Smooth muscle cell (in vitro differentiated cells): ENCODE measurements around the gene SRGAP3. TPM values are rescaled to one million over a fixed set of nuclear protein-coding genes. Genes with fewer than 3 reads are reported as not detected.
"Not testable (repeated sequence)": the region's sequence is repeated elsewhere in the genome, so short reads cannot be mapped to it uniquely, and the experiment has no call there.

Experiments used
- DNase-seq: peaks from one replicate; lab custom pipeline; 2025; ENCODE audit not compliant: unreplicated experiment; lab: John Stamatoyannopoulos, UW
- H2AFZ ChIP-seq: fragments of 200-600 bp; sonication (generic); 2 replicates; pipeline ENCODE4 v1.6.0; 2016; ENCODE audit warnings: antibody characterized with exemption, low read depth, mild to moderate bottlenecking
- H3F3A ChIP-seq: fragments of 200-600 bp; sonication (generic); 2 replicates; pipeline ENCODE4 v1.6.0; 2017; ENCODE audit warnings: antibody characterized with exemption, low read depth
- H3K27ac ChIP-seq: fragments of 200-600 bp; sonication (generic); 2 replicates; pipeline ENCODE4 v1.5.1; 2016; ENCODE audit warnings: low read depth, mild to moderate bottlenecking
- H3K27me3 ChIP-seq: fragments of 200-600 bp; sonication (generic); 2 replicates; pipeline ENCODE4 v1.6.1; 2016; ENCODE audit warnings: low read depth, mild to moderate bottlenecking
- H3K36me3 ChIP-seq: fragments of 200-600 bp; sonication (generic); 2 replicates; pipeline ENCODE4 v1.5.1; 2016; ENCODE audit warnings: low read depth
- H3K4me1 ChIP-seq: fragments of 200-600 bp; sonication (generic); 2 replicates; pipeline ENCODE4 v1.5.1; 2016; ENCODE audit warnings: low read depth
- H3K4me2 ChIP-seq: fragments of 200-600 bp; sonication (generic); 2 replicates; pipeline ENCODE4 v1.6.0; 2016; ENCODE audit warnings: mild to moderate bottlenecking
- H3K4me3 ChIP-seq: fragments of 200-600 bp; sonication (generic); 2 replicates; pipeline ENCODE4 v1.5.1; 2016; ENCODE audit warnings: mild to moderate bottlenecking
- H3K79me2 ChIP-seq: fragments of 200-600 bp; sonication (generic); 2 replicates; pipeline ENCODE4 v1.6.0; 2016; ENCODE audit warnings: low read depth, mild to moderate bottlenecking
- H3K9ac ChIP-seq: fragments of 200-600 bp; sonication (generic); 2 replicates; pipeline ENCODE4 v1.6.0; 2016; ENCODE audit warnings: low read depth
- H3K9me3 ChIP-seq: fragments of 200-600 bp; sonication (generic); replicated peaks from 2 replicates; pipeline ENCODE4 v1.5.1; 2016; ENCODE audit warnings: low read depth
- H4K20me1 ChIP-seq: fragments of 200-600 bp; sonication (generic); 2 replicates; pipeline ENCODE4 v1.6.0; 2016; ENCODE audit warnings: low read depth
- WGBS: methylation state at CpG from one replicate; pipeline ENCODE4 v1.1.7; 2016; ENCODE audit warnings: low lambda C conversion rate; 5-methylcytosine and 5-hydroxymethylcytosine counted together
- polyA plus RNA-seq: library from polyadenylated mRNA; unstranded; fragments of >200 nt; fragmentation: Nextera tagmentation; extraction: Ambion mirVana; gene quantifications from 2 replicates; pipeline ENCODE4 v1.2.1, GENCODE V29; 2016
- total RNA-seq: library from RNA; depleted of rRNA; stranded (reverse); fragments of >200 nt; gene quantifications from 2 replicates; pipeline ENCODE4 v1.2.3, GENCODE V29; 2014
- TF ChIP-seq, protein P1 (sequence below): fragments of 200-600 bp; sonication (generic); IDR thresholded peaks from 2 replicates; pipeline ENCODE4 v1.5.1; 2017; ENCODE audit warnings: borderline replicate concordance, mild to moderate bottlenecking, antibody characterized with exemption; ENCODE audit not compliant: insufficient read depth, poor library complexity, severe bottlenecking

SRGAP3 gene
- total and polyA plus RNA-seq, 2 experiments from 2014 or later, result 1.5 to 3.1 TPM

- Histone ChIP-seq H3K36me3 (no peaks in the 10 kb centered on the region), H3K27ac (no peak overlapping the region), H3F3A (no peaks in the 10 kb centered on the region), H3K27me3 (no peaks in the 10 kb centered on the region), H3K9me3 (no peaks in the 10 kb centered on the region), H3K79me2 (no peaks in the 10 kb centered on the region), H3K4me1 (no peaks in the 10 kb centered on the region), H3K4me3 (no peak overlapping the region), H3K9ac (no peak overlapping the region), H3K4me2 (no peak overlapping the region), H2AFZ (no peak overlapping the region), H4K20me1 (no peaks in the 10 kb centered on the region)
- no peak for DNase-seq
- WGBS, result 76% methylated on average over 15 of the region's 15 CpGs
- TF ChIP-seq, protein P1, sequence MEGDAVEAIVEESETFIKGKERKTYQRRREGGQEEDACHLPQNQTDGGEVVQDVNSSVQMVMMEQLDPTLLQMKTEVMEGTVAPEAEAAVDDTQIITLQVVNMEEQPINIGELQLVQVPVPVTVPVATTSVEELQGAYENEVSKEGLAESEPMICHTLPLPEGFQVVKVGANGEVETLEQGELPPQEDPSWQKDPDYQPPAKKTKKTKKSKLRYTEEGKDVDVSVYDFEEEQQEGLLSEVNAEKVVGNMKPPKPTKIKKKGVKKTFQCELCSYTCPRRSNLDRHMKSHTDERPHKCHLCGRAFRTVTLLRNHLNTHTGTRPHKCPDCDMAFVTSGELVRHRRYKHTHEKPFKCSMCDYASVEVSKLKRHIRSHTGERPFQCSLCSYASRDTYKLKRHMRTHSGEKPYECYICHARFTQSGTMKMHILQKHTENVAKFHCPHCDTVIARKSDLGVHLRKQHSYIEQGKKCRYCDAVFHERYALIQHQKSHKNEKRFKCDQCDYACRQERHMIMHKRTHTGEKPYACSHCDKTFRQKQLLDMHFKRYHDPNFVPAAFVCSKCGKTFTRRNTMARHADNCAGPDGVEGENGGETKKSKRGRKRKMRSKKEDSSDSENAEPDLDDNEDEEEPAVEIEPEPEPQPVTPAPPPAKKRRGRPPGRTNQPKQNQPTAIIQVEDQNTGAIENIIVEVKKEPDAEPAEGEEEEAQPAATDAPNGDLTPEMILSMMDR, result no peak
These were observed 157.8 kb downstream of the SRGAP3 start for GRCh38 chr3:9091486-9092235.

DNA sequence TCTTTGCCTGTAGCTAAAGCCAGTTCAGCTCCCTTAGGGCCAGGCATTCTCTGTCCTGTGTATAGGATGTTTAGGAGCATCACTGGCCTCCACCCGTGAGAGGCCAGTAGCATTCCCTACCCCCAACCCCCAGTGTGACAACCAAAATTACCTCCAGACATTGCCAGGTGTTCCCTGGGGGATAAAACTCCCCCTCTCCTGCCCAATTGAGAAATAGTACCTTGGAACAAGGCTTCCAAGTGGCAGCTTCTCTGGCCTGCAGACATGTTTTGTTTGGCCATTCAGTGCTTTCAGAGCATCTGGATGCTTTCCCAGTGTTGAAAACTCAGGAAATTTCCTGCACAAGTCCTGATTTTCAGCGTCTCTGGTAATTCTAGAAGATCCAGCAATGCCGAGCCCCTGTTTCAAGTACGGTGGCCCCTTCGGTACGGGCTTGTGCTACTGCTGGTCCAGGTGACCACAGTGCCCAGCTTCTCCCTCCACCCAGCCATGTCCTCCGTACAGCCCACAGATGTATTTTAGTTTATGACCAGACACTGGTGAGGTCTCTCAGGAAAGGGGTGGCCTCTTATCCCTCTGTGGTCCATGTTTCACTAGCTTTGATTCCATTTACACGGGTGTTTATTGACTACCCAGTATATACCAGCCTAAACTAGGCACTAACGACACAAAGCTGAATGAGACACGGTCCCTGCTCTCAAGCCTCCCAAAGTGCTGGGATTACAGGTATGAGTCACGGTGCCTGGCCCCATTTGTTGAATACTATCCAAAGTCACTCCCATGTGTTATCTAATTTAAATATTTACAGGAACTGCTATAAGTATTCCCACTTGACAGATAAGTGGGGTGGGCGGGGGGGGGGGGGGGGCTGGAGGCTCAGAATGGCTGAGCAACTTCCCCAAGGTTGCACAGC lies 160.7 kb downstream of the SRGAP3 start:
- TF ChIP-seq, protein P1, result no peak
- no peak overlapping the region for H3K9ac ChIP-seq
- no peaks in the 10 kb centered on the region for H4K20me1 ChIP-seq
- no peaks in the 10 kb centered on the region for H3K9me3 ChIP-seq
- H3F3A ChIP-seq, result no peaks in the 10 kb centered on the region
- DNase-seq, result no peak
- H3K27me3 ChIP-seq, result no peaks in the 10 kb centered on the region
- no peak overlapping the region for H3K4me3 ChIP-seq
- no peaks in the 10 kb centered on the region for H3K79me2 ChIP-seq
- WGBS, result 66% methylated on average over 12 of the region's 12 CpGs
- H3K4me2 ChIP-seq, result no peak overlapping the region
- H2AFZ ChIP-seq, result no peak overlapping the region
- no peak overlapping the region for H3K27ac ChIP-seq
- no peaks in the 10 kb centered on the region for H3K36me3 ChIP-seq
- no peaks in the 10 kb centered on the region for H3K4me1 ChIP-seq

- Histone ChIP-seq H4K20me1 (no peaks in the 10 kb centered on the region), H3K27ac (no peak overlapping the region), H3K4me3 (no peak overlapping the region), H3K9ac (no peak overlapping the region), H2AFZ (no peak overlapping the region), H3K79me2 (no peaks in the 10 kb centered on the region), H3K4me2 (no peak overlapping the region), H3F3A (no peaks in the 10 kb centered on the region), H3K36me3 (no peaks in the 10 kb centered on the region), H3K9me3 (no peaks in the 10 kb centered on the region), H3K4me1 (no peaks in the 10 kb centered on the region), H3K27me3 (no peaks in the 10 kb centered on the region)
- TF ChIP-seq, protein P1, result no peak
- 90% methylated on average over 8 of the region's 8 CpGs for WGBS
- no peak for DNase-seq
These were observed 161.5 kb downstream of the SRGAP3 start for GRCh38 chr3:9087831-9088413.

- H3K9me3 ChIP-seq, H4K20me1 ChIP-seq, H3K4me3 ChIP-seq, H3K27me3 ChIP-seq, H2AFZ ChIP-seq, DNase-seq, H3K4me2 ChIP-seq, H3F3A ChIP-seq, H3K36me3 ChIP-seq, H3K4me1 ChIP-seq, H3K27ac ChIP-seq, H3K9ac ChIP-seq, H3K79me2 ChIP-seq: not testable (repeated sequence)
- 89% methylated on average over 2 of the region's 2 CpGs for WGBS
These were observed 164.0 kb downstream of the SRGAP3 start for GRCh38 chr3:9085428-9085827.
